Esophagus muscularis mucosa (tissue), 4 donors: ENCODE results near the gene DCN. TPM values are rescaled to one million over a fixed set of nuclear protein-coding genes. Genes with fewer than 3 reads are reported as not detected.

Experiments used
- DNase-seq: peaks from one replicate; pipeline ENCODE4 v3.0.0-alpha.2; 2017; ENCODE audit errors: extremely low spot score
- H3K27ac ChIP-seq, 4 donors: fragments of 200-600 bp; sonication (generic); replicated peaks in 1 of 4; 1 replicate in 3 of 4; 2 replicates in 1 of 4; pipeline ENCODE4 v1.5.1; 2016 to 2019; ENCODE audit warnings: mild to moderate bottlenecking in 1 of 4
- H3K27me3 ChIP-seq, 4 donors: fragments of 200-600 bp; sonication (generic); one replicate each; pipeline versions ENCODE4 v1.5.1 to v1.6.0; 2016 to 2019
- H3K36me3 ChIP-seq, 4 donors: fragments of 200-600 bp; sonication (generic); one replicate each; pipeline ENCODE4 v1.5.1; 2016 to 2019
- H3K4me1 ChIP-seq, 4 donors: fragments of 200-600 bp; sonication (generic); one replicate each; pipeline ENCODE4 v1.5.1; 2016 to 2019
- H3K4me3 ChIP-seq, 4 donors: fragments of 200-600 bp; sonication (generic); 1 replicate in 2 of 4; 2 replicates in 2 of 4; pipeline ENCODE4 v1.5.1; 2016 to 2019; ENCODE audit warnings: mild to moderate bottlenecking in 4 of 4, moderate library complexity in 1 of 4
- H3K9me3 ChIP-seq, 4 donors: fragments of 200-600 bp; sonication (generic); 1 replicate in 3 of 4; 2 replicates in 1 of 4; pipeline ENCODE4 v1.5.1; 2016 to 2019
- CTCF ChIP-seq, 3 experiments: fragments of 200-600 bp in 2 of 3; fragments of 450-650 bp in 1 of 3; sonication (generic) in 2 of 3; IDR thresholded peaks; one replicate each; pipeline ENCODE4 v1.5.1; 2017 to 2019; ENCODE audit warnings: antibody characterized with exemption in 3 of 3, mild to moderate bottlenecking in 2 of 3, moderate library complexity in 1 of 3
- EP300 ChIP-seq: sonication (generic); formaldehyde crosslinking; IDR thresholded peaks from one replicate; pipeline ENCODE4 v1.6.1; 2017; ENCODE audit warnings: antibody characterized with exemption
- POLR2A ChIP-seq: fragments of 450-650 bp; IDR thresholded peaks from one replicate; pipeline ENCODE4 v1.6.1; 2017; ENCODE audit warnings: antibody characterized with exemption, moderate library complexity, mild to moderate bottlenecking, low read depth
- POLR2AphosphoS5 ChIP-seq, 2 donors: sonication (generic); formaldehyde crosslinking; IDR thresholded peaks; one replicate each; pipeline ENCODE4 v1.6.1; 2017; ENCODE audit warnings: antibody characterized with exemption in 2 of 2
- WGBS: methylation state at CpG from one replicate; pipeline ENCODE4 v1.1.5; 2018; 5-methylcytosine and 5-hydroxymethylcytosine counted together
- intact Hi-C: fragments of 100-400 bp; cut with DNase I; formaldehyde crosslinking; loops from one replicate; pipeline ENCODE4 v1.15.1; 2023
- total RNA-seq, 4 donors: library from RNA; depleted of rRNA; stranded (reverse); fragments of >200 nt; gene quantifications; one replicate each; pipeline versions ENCODE4 v1.1.0 to v1.2.1, GENCODE V29; 2016

Gene DCN
- total RNA-seq, 4 donors from 2014 or later: 1,186 to 2,089 (median 1,762) TPM

GRCh38 chr12:91178139-91178561, 4.5 kb downstream of the DCN start:
- WGBS: 40% methylated on average over 7 of the region's 7 CpGs
- intact Hi-C loops: loop anchor here (5.0 kb wide), 1 partner anchor 149 kb away; no protein-coding TSS in a partner anchor

GRCh38 chr12:91177381-91177780, 5.2 kb downstream of the DCN start:
- WGBS: 90% methylated on average over 1 of the region's 1 CpG
- Histone ChIP-seq H3K27me3 (no peaks in the 10 kb centered on the region), H3K9me3 (no peaks in the 10 kb centered on the region), H3K4me3 (peak overlapping the region; percentile 41 to 57 (median 48)), H3K4me1 (peaks cover 0 to 12% (median 8%) of the 10 kb centered on the region in 4 donors), H3K27ac (peak overlapping the region; percentile 61 to 71 (median 69)), H3K36me3 (no peaks in the 10 kb centered on the region)
- intact Hi-C loops: loop anchor here (5.0 kb wide), 1 partner anchor 150 kb away; no protein-coding TSS in a partner anchor
- no peak for DNase-seq
- no peak for TF ChIP-seq EP300
- TF ChIP-seq CTCF (IDR thresholded peaks at IDR 0.05): no peak
- no peak for TF ChIP-seq POLR2A
- no peak for TF ChIP-seq POLR2AphosphoS5 (IDR thresholded peaks at IDR 0.05)

More at GRCh38 chr12:91178139-91178561, 4.5 kb downstream of the DCN start:
- no peaks in the 10 kb centered on the region for H3K9me3 ChIP-seq
- H3K4me3 ChIP-seq: peak overlapping the region; percentile 41 to 57 (median 48)
- peak; percentile 35 to 60 (median 47) for TF ChIP-seq CTCF (IDR thresholded peaks at IDR 0.05)
- no peak for TF ChIP-seq EP300
- TF ChIP-seq POLR2AphosphoS5 (IDR thresholded peaks at IDR 0.05): no peak
- no peak for TF ChIP-seq POLR2A
- H3K4me1 ChIP-seq: peaks cover 0 to 19% (median 8%) of the 10 kb centered on the region in 4 donors
- DNase-seq: no peak
- no peaks in the 10 kb centered on the region for H3K36me3 ChIP-seq
- peak overlapping the region; percentile 61 to 71 (median 69) for H3K27ac ChIP-seq
- H3K27me3 ChIP-seq: no peaks in the 10 kb centered on the region

- TF ChIP-seq POLR2AphosphoS5 (IDR thresholded peaks at IDR 0.05): no peak
- no peak for TF ChIP-seq EP300
- no peak for TF ChIP-seq CTCF (IDR thresholded peaks at IDR 0.05)
- no peak for TF ChIP-seq POLR2A
- no peak for DNase-seq
- Histone ChIP-seq H3K36me3 (no peaks in the 10 kb centered on the region), H3K27me3 (no peaks in the 10 kb centered on the region), H3K4me1 (peaks cover 0 to 12% (median 8%) of the 10 kb centered on the region in 4 donors), H3K27ac (peak overlapping the region in 3 of 4 donors; percentile 61 to 71 (median 70)), H3K9me3 (no peaks in the 10 kb centered on the region), H3K4me3 (peak overlapping the region; percentile 41 to 57 (median 48))
- 89% methylated on average over 3 of the region's 3 CpGs for WGBS
- intact Hi-C loops: loop anchor here (5.0 kb wide), 1 partner anchor 150 kb away; no protein-coding TSS in a partner anchor
Measured at GRCh38 chr12:91176915-91177314, 5.7 kb downstream of the DCN start.

GRCh38 chr12:91176358-91176757, 6.3 kb downstream of the DCN start:
- Histone ChIP-seq H3K27me3 (no peaks in the 10 kb centered on the region), H3K9me3 (no peaks in the 10 kb centered on the region), H3K4me3 (peak overlapping the region; percentile 41 to 57 (median 48)), H3K36me3 (no peaks in the 10 kb centered on the region), H3K4me1 (peaks cover 0 to 12% (median 6%) of the 10 kb centered on the region in 4 donors), H3K27ac (peak overlapping the region in 1 of 4 donors; percentile 70)
- intact Hi-C loops: loop anchor here (5.0 kb wide), 1 partner anchor 151 kb away; no protein-coding TSS in a partner anchor
- DNase-seq: no peak
- WGBS: 73% methylated on average over 2 of the region's 2 CpGs
- TF ChIP-seq POLR2AphosphoS5 (IDR thresholded peaks at IDR 0.05): no peak
- TF ChIP-seq CTCF (IDR thresholded peaks at IDR 0.05): no peak
- no peak for TF ChIP-seq EP300
- TF ChIP-seq POLR2A: no peak
